GM12801 (cell line): ENCODE data around the gene KREMEN1.

ENCODE experiments used
- TF ChIP-seq, protein P1 (sequence below): IDR thresholded peaks from one replicate; pipeline ENCODE4 v1.5.1; 2011; ENCODE audit warnings: control low read depth; ENCODE audit not compliant: insufficient read length; ENCODE audit errors: extremely low read depth

Gene KREMEN1

DNA sequence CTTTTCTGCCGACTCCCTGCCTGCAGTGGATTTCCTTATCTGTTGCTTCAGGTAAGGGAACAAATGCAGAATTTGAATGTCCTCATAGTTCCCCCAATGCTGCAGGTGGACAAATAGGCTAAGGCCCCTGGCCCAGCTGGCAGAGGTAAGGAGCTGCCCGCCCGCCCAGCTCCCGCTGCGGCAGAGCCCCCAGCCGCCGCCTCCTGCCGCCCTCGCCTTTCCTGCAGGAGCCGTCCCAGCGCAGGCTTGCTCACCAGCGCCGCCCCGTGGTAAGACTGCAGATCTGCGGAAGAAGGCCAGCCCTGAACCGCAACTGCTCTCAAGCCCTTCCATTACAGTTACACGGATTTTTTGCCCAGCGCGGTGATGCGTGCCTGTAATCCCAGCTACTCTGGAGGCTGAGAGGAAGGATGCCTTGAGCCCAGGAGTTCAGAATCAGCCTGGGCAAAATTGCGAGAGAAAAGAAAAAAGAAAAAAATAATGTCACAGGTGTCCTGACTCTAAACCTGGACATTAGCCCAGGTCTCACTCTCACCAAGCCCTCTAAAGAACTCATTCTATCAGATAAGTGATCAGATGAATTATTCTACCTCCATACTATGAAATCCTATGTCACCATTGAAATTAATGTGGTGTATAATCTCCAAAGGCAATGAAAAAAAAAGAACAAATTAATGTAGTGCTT is 81.7 kb downstream of the KREMEN1 start:
- TF ChIP-seq, protein P1, sequence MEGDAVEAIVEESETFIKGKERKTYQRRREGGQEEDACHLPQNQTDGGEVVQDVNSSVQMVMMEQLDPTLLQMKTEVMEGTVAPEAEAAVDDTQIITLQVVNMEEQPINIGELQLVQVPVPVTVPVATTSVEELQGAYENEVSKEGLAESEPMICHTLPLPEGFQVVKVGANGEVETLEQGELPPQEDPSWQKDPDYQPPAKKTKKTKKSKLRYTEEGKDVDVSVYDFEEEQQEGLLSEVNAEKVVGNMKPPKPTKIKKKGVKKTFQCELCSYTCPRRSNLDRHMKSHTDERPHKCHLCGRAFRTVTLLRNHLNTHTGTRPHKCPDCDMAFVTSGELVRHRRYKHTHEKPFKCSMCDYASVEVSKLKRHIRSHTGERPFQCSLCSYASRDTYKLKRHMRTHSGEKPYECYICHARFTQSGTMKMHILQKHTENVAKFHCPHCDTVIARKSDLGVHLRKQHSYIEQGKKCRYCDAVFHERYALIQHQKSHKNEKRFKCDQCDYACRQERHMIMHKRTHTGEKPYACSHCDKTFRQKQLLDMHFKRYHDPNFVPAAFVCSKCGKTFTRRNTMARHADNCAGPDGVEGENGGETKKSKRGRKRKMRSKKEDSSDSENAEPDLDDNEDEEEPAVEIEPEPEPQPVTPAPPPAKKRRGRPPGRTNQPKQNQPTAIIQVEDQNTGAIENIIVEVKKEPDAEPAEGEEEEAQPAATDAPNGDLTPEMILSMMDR, result no peak

DNA sequence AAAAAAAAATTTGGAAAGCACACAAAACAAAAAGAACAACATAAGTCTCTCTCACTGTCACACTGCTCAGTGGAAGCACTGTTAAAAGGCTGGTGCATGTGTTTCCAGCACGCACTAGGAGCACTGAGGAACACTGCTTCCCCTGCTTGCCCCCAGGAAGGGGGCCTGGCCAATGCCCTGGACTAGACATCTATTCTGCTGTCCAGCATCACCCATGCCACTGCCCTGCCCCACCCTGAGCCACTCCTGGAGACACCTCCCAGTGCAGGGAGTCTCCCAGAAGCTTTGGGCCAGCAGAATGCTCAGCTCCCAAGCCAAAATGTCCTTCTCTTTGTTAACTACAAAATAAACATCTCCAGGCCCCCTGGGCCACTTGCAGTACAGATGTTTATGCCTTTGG is 83.1 kb downstream of the KREMEN1 start:
- TF ChIP-seq, protein P1, result no peak

DNA sequence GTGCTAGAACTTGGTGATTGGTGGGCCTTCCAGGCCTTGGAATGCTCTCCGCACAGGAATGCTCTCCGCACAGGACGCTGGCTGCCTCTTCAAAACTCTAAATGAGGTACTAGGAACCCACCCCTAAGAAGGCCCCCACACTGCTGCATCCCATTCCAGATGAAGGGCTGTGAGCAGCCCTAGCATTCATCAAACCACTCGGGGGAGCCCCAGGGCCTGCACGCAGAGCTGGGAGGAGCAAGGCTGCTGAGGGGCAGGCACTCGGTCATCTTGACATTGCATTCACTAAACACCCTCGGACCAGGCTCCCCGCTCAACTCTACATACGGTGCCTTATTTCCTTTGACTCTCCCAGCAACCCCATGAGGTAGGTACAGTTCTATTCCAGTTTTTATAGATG is 83.7 kb downstream of the KREMEN1 start:
- TF ChIP-seq, protein P1, result no peak

DNA sequence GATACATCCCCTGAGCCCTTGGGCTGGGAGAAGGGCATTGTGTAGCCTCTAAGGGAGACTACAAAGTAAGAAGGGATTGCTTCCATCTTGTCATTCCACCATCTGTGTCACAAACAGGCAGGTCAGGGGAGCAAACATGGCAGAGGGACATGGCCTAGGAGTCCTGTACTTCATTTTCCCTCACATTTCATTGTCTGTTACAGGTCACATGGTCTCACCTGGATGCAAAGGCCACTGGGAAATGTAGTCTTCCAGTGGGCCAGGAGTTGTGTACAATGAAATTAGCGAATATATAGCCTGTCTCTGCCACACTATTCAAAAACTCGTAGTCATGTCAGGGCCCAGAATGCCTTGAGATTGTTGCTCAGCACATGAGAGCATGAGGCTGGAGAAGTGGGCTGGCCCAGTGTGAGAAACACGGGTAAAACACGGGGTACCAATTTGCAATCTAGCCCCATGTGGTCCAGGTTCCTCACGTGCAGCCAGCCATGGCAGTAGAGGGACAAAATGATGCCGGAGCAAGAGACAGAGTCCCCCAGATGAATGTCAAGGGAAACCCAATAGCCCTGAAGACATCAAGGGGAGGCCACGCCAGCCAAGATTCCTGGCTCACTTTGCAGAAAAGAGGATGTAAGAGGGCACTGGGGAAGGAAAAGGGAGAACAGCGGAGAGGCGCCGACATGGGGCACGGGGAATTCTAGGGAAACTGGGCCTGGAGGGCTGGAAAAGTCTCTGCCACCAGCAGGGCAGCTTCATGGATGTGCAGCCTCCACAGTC is 85.1 kb downstream of the KREMEN1 start:
- TF ChIP-seq, protein P1, result no peak

DNA sequence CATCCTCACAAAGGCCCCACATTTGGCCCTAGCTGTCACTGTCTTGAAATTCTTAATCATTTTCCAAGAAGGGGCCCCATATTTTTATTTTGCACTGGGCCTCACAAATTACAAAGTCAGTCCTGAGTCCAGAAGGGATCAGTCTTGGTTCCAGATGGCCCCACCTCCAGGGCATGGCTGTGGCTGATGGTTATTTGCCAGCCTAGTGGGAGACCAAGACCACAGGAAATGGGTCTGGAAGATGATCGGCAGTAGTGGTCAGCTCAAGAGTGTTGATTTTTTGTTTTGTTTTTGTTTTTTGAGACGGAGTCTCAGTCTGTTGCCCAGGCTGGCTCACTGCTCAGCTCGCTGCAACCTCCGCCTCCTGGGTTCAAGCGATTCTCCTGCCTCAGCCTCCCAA is 85.7 kb downstream of the KREMEN1 start:
- TF ChIP-seq, protein P1, result no peak

DNA sequence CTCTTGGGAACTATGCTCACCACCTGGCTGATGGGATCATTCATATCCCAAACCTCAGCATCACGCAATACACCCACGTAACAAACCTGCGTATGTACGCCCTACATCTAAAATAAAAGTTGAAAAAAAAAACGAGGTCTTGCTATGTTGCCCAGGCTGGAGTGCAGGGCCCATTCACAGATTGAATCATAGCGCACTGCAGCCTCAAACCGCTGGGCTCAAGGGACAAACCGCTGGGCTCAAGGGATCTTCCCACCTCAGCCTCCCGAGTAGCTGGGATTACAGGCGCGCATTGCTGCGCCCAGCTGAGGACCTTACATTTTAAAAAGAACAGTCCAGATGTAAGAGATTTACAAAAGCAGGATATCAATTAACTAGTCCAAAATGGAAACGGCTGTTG is 91.0 kb downstream of the KREMEN1 start:
- TF ChIP-seq, protein P1, result no peak

DNA sequence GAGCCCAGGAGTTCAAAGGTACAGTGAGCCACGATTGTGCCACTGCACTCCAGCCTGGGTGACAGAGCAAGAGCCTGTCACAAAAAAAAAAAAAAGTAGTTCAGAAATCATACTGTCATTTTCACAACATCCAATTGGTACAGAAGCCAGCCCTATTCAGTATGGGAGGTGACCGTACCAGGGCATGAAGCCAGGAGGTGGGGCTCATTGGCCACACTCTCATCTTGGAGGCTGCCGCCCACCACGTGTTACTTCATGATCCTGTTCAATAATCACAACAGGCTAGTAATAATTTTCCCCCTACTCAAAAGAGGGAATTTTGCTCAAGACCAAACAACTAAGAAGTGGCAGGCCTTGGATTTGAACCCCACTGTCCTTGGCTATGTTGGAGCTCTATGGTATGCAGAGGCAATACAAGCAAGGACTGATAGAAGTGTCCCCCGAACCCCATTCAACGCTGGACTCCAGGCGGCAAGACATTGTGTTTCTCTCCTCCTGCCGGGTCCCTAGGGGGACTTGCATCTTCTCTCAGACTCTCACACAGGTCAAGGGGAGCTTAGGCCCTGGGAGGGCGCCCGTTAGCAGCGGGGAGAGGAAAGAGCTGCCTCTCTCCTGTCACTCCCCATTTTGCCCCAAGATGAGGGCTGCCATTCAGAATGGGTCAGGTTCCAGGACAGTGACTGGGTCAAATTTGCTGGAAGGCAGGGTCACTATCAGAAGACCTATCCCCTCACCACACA is 92.7 kb downstream of the KREMEN1 start:
- TF ChIP-seq, protein P1, result no peak
